Measurements from ENCODE around the gene LRRC46.

LRRC46 gene

GRCh38 chr17:47837401-47838039, 6.0 kb downstream of the LRRC46 start:
- Histone ChIP-seq H3K9me3 (ENCODE audit: control insufficient read depth in 1 of 2, low read length in 2 of 2) (no peaks in the 10 kb centered on the region), H3K27ac (ENCODE audit: low read length) (no peak overlapping the region)

GRCh38 chr17:47838636-47839035, 7.2 kb downstream of the LRRC46 start:
- Histone ChIP-seq H3K27me3 (ENCODE audit: low read depth, low read length) (no peaks in the 10 kb centered on the region), H3K4me3 (ENCODE audit: low read depth in 1 of 2, low read length in 2 of 2) (no peak overlapping the region), H3K4me1 (ENCODE audit: control insufficient read depth in 1 of 2, insufficient read depth in 2 of 2, low read length in 2 of 2) (peaks cover 8 to 21% of the 10 kb centered on the region in 2 donors), H3K36me3 (ENCODE audit: control insufficient read depth in 1 of 2, insufficient read depth in 2 of 2, low read length in 2 of 2) (peaks cover 18 to 32% of the 10 kb centered on the region in 2 donors), H3K9me3 (ENCODE audit: control insufficient read depth in 1 of 2, low read length in 2 of 2) (no peaks in the 10 kb centered on the region), H3K27ac (ENCODE audit: low read length) (no peak overlapping the region)

More at GRCh38 chr17:47837401-47838039, 6.0 kb downstream of the LRRC46 start:
- H3K4me1 ChIP-seq (ENCODE audit: control insufficient read depth in 1 of 2, insufficient read depth in 2 of 2, low read length in 2 of 2), result peaks cover 8 to 21% of the 10 kb centered on the region in 2 donors
- no peaks in the 10 kb centered on the region for H3K27me3 ChIP-seq (ENCODE audit: low read depth, low read length)
- no peak overlapping the region for H3K4me3 ChIP-seq (ENCODE audit: low read depth in 1 of 2, low read length in 2 of 2)
- peaks cover 18 to 32% of the 10 kb centered on the region in 2 donors for H3K36me3 ChIP-seq (ENCODE audit: control insufficient read depth in 1 of 2, insufficient read depth in 2 of 2, low read length in 2 of 2)

- Histone ChIP-seq H3K9me3 (ENCODE audit: control insufficient read depth in 1 of 2, low read length in 2 of 2) (no peaks in the 10 kb centered on the region), H3K4me1 (ENCODE audit: control insufficient read depth in 1 of 2, insufficient read depth in 2 of 2, low read length in 2 of 2) (peaks cover 8 to 21% of the 10 kb centered on the region in 2 donors), H3K4me3 (ENCODE audit: low read depth in 1 of 2, low read length in 2 of 2) (no peak overlapping the region), H3K36me3 (ENCODE audit: control insufficient read depth in 1 of 2, insufficient read depth in 2 of 2, low read length in 2 of 2) (peaks cover 18 to 32% of the 10 kb centered on the region in 2 donors), H3K27ac (ENCODE audit: low read length) (no peak overlapping the region), H3K27me3 (ENCODE audit: low read depth, low read length) (no peaks in the 10 kb centered on the region)
Measured at GRCh38 chr17:47839071-47839470, 7.6 kb downstream of the LRRC46 start.

- Histone ChIP-seq H3K4me1 (ENCODE audit: control insufficient read depth in 1 of 2, insufficient read depth in 2 of 2, low read length in 2 of 2) (peaks cover 8 to 21% of the 10 kb centered on the region in 2 donors), H3K27ac (ENCODE audit: low read length) (peak overlapping the region; percentile 56), H3K36me3 (ENCODE audit: control insufficient read depth in 1 of 2, insufficient read depth in 2 of 2, low read length in 2 of 2) (peaks cover 18 to 32% of the 10 kb centered on the region in 2 donors)
Measured at GRCh38 chr17:47840001-47840741, 8.7 kb downstream of the LRRC46 start.

GRCh38 chr17:47840742-47841487, 9.4 kb downstream of the LRRC46 start, which contains the start of gene SCRN2:
Gene SCRN2, minus strand, starts transcription at chr17:47841273. Its CDS starts 430 bp downstream, at chr17:47840843.
- H3K9me3 ChIP-seq (ENCODE audit: control insufficient read depth in 1 of 2, low read length in 2 of 2), result no peaks in the 10 kb centered on the region
- H3K36me3 ChIP-seq (ENCODE audit: control insufficient read depth in 1 of 2, insufficient read depth in 2 of 2, low read length in 2 of 2), result peaks cover 15 to 27% of the 10 kb centered on the region in 2 donors
- peak within 1 kb of the TSS; percentile 87 to 94 for H3K4me3 ChIP-seq (ENCODE audit: low read depth in 1 of 2, low read length in 2 of 2)
- H3K27ac ChIP-seq (ENCODE audit: low read length), result peak within 1 kb of the TSS; percentile 56
- H3K4me1 ChIP-seq (ENCODE audit: control insufficient read depth in 1 of 2, insufficient read depth in 2 of 2, low read length in 2 of 2), result peaks cover 8 to 21% of the 10 kb centered on the region in 2 donors
- H3K27me3 ChIP-seq (ENCODE audit: low read depth, low read length), result no peaks in the 10 kb centered on the region

More at GRCh38 chr17:47840001-47840741, 8.7 kb downstream of the LRRC46 start:
- H3K27me3 ChIP-seq (ENCODE audit: low read depth, low read length), result no peaks in the 10 kb centered on the region
- H3K4me3 ChIP-seq (ENCODE audit: low read depth in 1 of 2, low read length in 2 of 2), result peak overlapping the region; percentile 87 to 94
- H3K9me3 ChIP-seq (ENCODE audit: control insufficient read depth in 1 of 2, low read length in 2 of 2), result no peaks in the 10 kb centered on the region

- Histone ChIP-seq H3K4me3 (ENCODE audit: low read depth in 1 of 2, low read length in 2 of 2) (peak overlapping the region; percentile 87 to 94), H3K36me3 (ENCODE audit: control insufficient read depth in 1 of 2, insufficient read depth in 2 of 2, low read length in 2 of 2) (peaks cover 8 to 19% of the 10 kb centered on the region in 2 donors), H3K27me3 (ENCODE audit: low read depth, low read length) (peaks cover 3% of the 10 kb centered on the region), H3K9me3 (ENCODE audit: control insufficient read depth in 1 of 2, low read length in 2 of 2) (no peaks in the 10 kb centered on the region), H3K4me1 (ENCODE audit: control insufficient read depth in 1 of 2, insufficient read depth in 2 of 2, low read length in 2 of 2) (peaks cover 8 to 23% of the 10 kb centered on the region in 2 donors), H3K27ac (ENCODE audit: low read length) (peak overlapping the region; percentile 56)
Measured at GRCh38 chr17:47841488-47842291, 10.2 kb downstream of the LRRC46 start.

- Histone ChIP-seq H3K36me3 (ENCODE audit: control insufficient read depth in 1 of 2, insufficient read depth in 2 of 2, low read length in 2 of 2) (peaks cover 3 to 5% of the 10 kb centered on the region in 2 donors), H3K9me3 (ENCODE audit: control insufficient read depth in 1 of 2, low read length in 2 of 2) (no peaks in the 10 kb centered on the region), H3K27me3 (ENCODE audit: low read depth, low read length) (peaks cover 14% of the 10 kb centered on the region), H3K27ac (ENCODE audit: low read length) (no peak overlapping the region), H3K4me3 (ENCODE audit: low read depth in 1 of 2, low read length in 2 of 2) (no peak overlapping the region), H3K4me1 (ENCODE audit: control insufficient read depth in 1 of 2, insufficient read depth in 2 of 2, low read length in 2 of 2) (peaks cover 8 to 29% of the 10 kb centered on the region in 2 donors)
Measured at GRCh38 chr17:47843391-47843730, 11.9 kb downstream of the LRRC46 start.

- Histone ChIP-seq H3K4me1 (ENCODE audit: control insufficient read depth in 1 of 2, insufficient read depth in 2 of 2, low read length in 2 of 2) (peaks cover 8 to 29% of the 10 kb centered on the region in 2 donors), H3K4me3 (ENCODE audit: low read depth in 1 of 2, low read length in 2 of 2) (no peak overlapping the region), H3K27ac (ENCODE audit: low read length) (no peak overlapping the region)
Measured at GRCh38 chr17:47844227-47844626, 12.8 kb downstream of the LRRC46 start.

GRCh38 chr17:47844814-47845715, 13.6 kb downstream of the LRRC46 start:
- Histone ChIP-seq H3K36me3 (ENCODE audit: control insufficient read depth in 1 of 2, insufficient read depth in 2 of 2, low read length in 2 of 2) (no peaks in the 10 kb centered on the region), H3K4me3 (ENCODE audit: low read depth in 1 of 2, low read length in 2 of 2) (no peak overlapping the region), H3K9me3 (ENCODE audit: control insufficient read depth in 1 of 2, low read length in 2 of 2) (no peaks in the 10 kb centered on the region), H3K27ac (ENCODE audit: low read length) (no peak overlapping the region), H3K4me1 (ENCODE audit: control insufficient read depth in 1 of 2, insufficient read depth in 2 of 2, low read length in 2 of 2) (peaks cover 5 to 22% of the 10 kb centered on the region in 2 donors), H3K27me3 (ENCODE audit: low read depth, low read length) (peaks cover 21% of the 10 kb centered on the region)

More at GRCh38 chr17:47844227-47844626, 12.8 kb downstream of the LRRC46 start:
- H3K36me3 ChIP-seq (ENCODE audit: control insufficient read depth in 1 of 2, insufficient read depth in 2 of 2, low read length in 2 of 2), result no peaks in the 10 kb centered on the region
- H3K27me3 ChIP-seq (ENCODE audit: low read depth, low read length), result peaks cover 20% of the 10 kb centered on the region
- no peaks in the 10 kb centered on the region for H3K9me3 ChIP-seq (ENCODE audit: control insufficient read depth in 1 of 2, low read length in 2 of 2)

- H3K4me1 ChIP-seq (ENCODE audit: control insufficient read depth in 1 of 2, insufficient read depth in 2 of 2, low read length in 2 of 2), result peaks cover 0 to 18% of the 10 kb centered on the region in 2 donors
- H3K27ac ChIP-seq (ENCODE audit: low read length), result no peak overlapping the region
- no peaks in the 10 kb centered on the region for H3K36me3 ChIP-seq (ENCODE audit: control insufficient read depth in 1 of 2, insufficient read depth in 2 of 2, low read length in 2 of 2)
- peaks cover 27% of the 10 kb centered on the region for H3K27me3 ChIP-seq (ENCODE audit: low read depth, low read length)
- H3K9me3 ChIP-seq (ENCODE audit: control insufficient read depth in 1 of 2, low read length in 2 of 2), result no peaks in the 10 kb centered on the region
- H3K4me3 ChIP-seq (ENCODE audit: low read depth in 1 of 2, low read length in 2 of 2), result no peak overlapping the region
Measured at GRCh38 chr17:47845716-47846075, 14.2 kb downstream of the LRRC46 start.

All from muscle layer of duodenum (tissue), 2 donors.